Colonic mucosa (tissue), 4 donors: ENCODE data around the gene ZFP92. TPM values are rescaled to one million over a fixed set of nuclear protein-coding genes. Genes with fewer than 3 reads are reported as not detected.

Experiments used
- DNase-seq: peaks from one replicate; pipeline ENCODE4 v3.0.0-alpha.2; 2020
- H3K27ac ChIP-seq: fragments of 200-600 bp; one replicate; pipeline ENCODE4 v1.8.0; 2021
- H3K27me3 ChIP-seq: fragments of 200-600 bp; one replicate; pipeline ENCODE4 v1.8.0; 2021
- H3K36me3 ChIP-seq: fragments of 200-600 bp; one replicate; pipeline ENCODE4 v1.8.0; 2021
- H3K4me1 ChIP-seq: fragments of 200-600 bp; one replicate; pipeline ENCODE4 v1.8.0; 2021; ENCODE audit warnings: mild to moderate bottlenecking
- H3K4me3 ChIP-seq: fragments of 200-600 bp; one replicate; pipeline ENCODE4 v1.8.0; 2021
- H3K9ac ChIP-seq, 2 donors: one replicate each; pipeline ENCODE4 v1.7.0; 2013; ENCODE audit warnings: control low read depth in 2 of 2, low read depth in 2 of 2, low read length in 2 of 2
- H3K9me3 ChIP-seq: fragments of 200-600 bp; one replicate; pipeline ENCODE4 v1.8.0; 2021
- CTCF ChIP-seq: fragments of 200-600 bp; IDR thresholded peaks from one replicate; pipeline ENCODE4 v1.8.0; 2022; ENCODE audit warnings: antibody characterized with exemption, mild to moderate bottlenecking
- intact Hi-C: fragments of 100-400 bp; cut with DNase I; formaldehyde crosslinking; loops from one replicate; pipeline ENCODE4 v1.14.1; 2022
- total RNA-seq, 2 donors: library from RNA; stranded (reverse); fragmentation: NEBNext Ultra II Directional in 1 of 2; extraction: Animal tissue kit (Norgen Biotek cat#: 25700) in 1 of 2; gene quantifications; one replicate each; pipeline ENCODE4 v1.2.1, GENCODE V29; 2021
- donor health status: healthy.
- donor health status: DM: no; HTN: no; CAD: no.
- donor health status: DM: no; HTN: no; CAD: no.

Gene ZFP92
- total RNA-seq, 2 donors from 2014 or later = 0.10 to 0.29 TPM

- no peak overlapping the region for H3K9ac ChIP-seq
- intact Hi-C loops = no loop called here
- H3K36me3 ChIP-seq = no peaks in the 10 kb centered on the region
- H3K27ac ChIP-seq = no peak overlapping the region
- TF ChIP-seq CTCF = no peak
- H3K4me1 ChIP-seq = no peaks in the 10 kb centered on the region
- peaks cover 10% of the 10 kb centered on the region for H3K27me3 ChIP-seq
- H3K9me3 ChIP-seq = no peaks in the 10 kb centered on the region
- no peak overlapping the region for H3K4me3 ChIP-seq
- DNase-seq = no peak
These were observed 4.4 kb upstream of the ZFP92 start for GRCh38 chrX:153406903-153407302.

- no peak overlapping the region for H3K27ac ChIP-seq
- H3K4me1 ChIP-seq = no peaks in the 10 kb centered on the region
- no peak overlapping the region for H3K9ac ChIP-seq
- no peaks in the 10 kb centered on the region for H3K9me3 ChIP-seq
- intact Hi-C loops = no loop called here
- peaks cover 10% of the 10 kb centered on the region for H3K27me3 ChIP-seq
- no peak overlapping the region for H3K4me3 ChIP-seq
- no peak for TF ChIP-seq CTCF
- DNase-seq = no peak
- H3K36me3 ChIP-seq = no peaks in the 10 kb centered on the region
These were observed 3.5 kb upstream of the ZFP92 start for GRCh38 chrX:153407736-153408135.

GRCh38 chrX:153408221-153408721 is 3.0 kb upstream of the ZFP92 start:
- TF ChIP-seq CTCF = no peak
- intact Hi-C loops = no loop called here
- H3K4me1 ChIP-seq = no peaks in the 10 kb centered on the region
- no peaks in the 10 kb centered on the region for H3K36me3 ChIP-seq
- H3K4me3 ChIP-seq = no peak overlapping the region
- no peaks in the 10 kb centered on the region for H3K9me3 ChIP-seq
- no peak overlapping the region for H3K27ac ChIP-seq
- DNase-seq = no peak
- H3K9ac ChIP-seq = no peak overlapping the region
- peaks cover 10% of the 10 kb centered on the region for H3K27me3 ChIP-seq

GRCh38 chrX:153408871-153409351 is 2.4 kb upstream of the ZFP92 start:
- H3K27me3 ChIP-seq = peaks cover 10% of the 10 kb centered on the region
- no peaks in the 10 kb centered on the region for H3K36me3 ChIP-seq
- no peak for DNase-seq
- intact Hi-C loops = no loop called here
- no peaks in the 10 kb centered on the region for H3K9me3 ChIP-seq
- H3K27ac ChIP-seq = no peak overlapping the region
- no peak overlapping the region for H3K4me3 ChIP-seq
- no peak for TF ChIP-seq CTCF
- no peak overlapping the region for H3K9ac ChIP-seq
- no peaks in the 10 kb centered on the region for H3K4me1 ChIP-seq

- no peak for DNase-seq
- H3K4me1 ChIP-seq = no peaks in the 10 kb centered on the region
- peaks cover 10% of the 10 kb centered on the region for H3K27me3 ChIP-seq
- H3K9ac ChIP-seq = no peak overlapping the region
- TF ChIP-seq CTCF = no peak
- intact Hi-C loops = no loop called here
- no peaks in the 10 kb centered on the region for H3K36me3 ChIP-seq
- no peaks in the 10 kb centered on the region for H3K9me3 ChIP-seq
- no peak overlapping the region for H3K27ac ChIP-seq
- no peak overlapping the region for H3K4me3 ChIP-seq
These were observed 1.7 kb upstream of the ZFP92 start for GRCh38 chrX:153409414-153410101.
